T-helper 1 cell treated with Interleukin-12 subunit alpha and Interleukin-12 subunit beta and Interleukin-4 antibody, amounts not matched to agents 30 μg/mL and 1 μg/mL, for 36 hours (primary cell): ENCODE results near the gene EGFLAM.

ENCODE experiments used
- H3K27ac Mint-ChIP-seq: one replicate; pipeline ENCODE4 v1.8.0; 2021; ENCODE audit warnings: mild to moderate bottlenecking, mixed read lengths
- H3K27me3 Mint-ChIP-seq: one replicate; pipeline ENCODE4 v1.8.0; 2021; ENCODE audit warnings: low read depth, mixed read lengths
- H3K36me3 Mint-ChIP-seq: one replicate; pipeline ENCODE4 v1.8.0; 2021; ENCODE audit warnings: low read depth, mixed read lengths
- H3K4me1 Mint-ChIP-seq: one replicate; pipeline ENCODE4 v1.8.0; 2021; ENCODE audit warnings: low read depth, mixed read lengths
- H3K4me3 Mint-ChIP-seq: one replicate; pipeline ENCODE4 v1.8.0; 2021; ENCODE audit warnings: mild to moderate bottlenecking, moderate library complexity, mixed read lengths
- H3K9me3 Mint-ChIP-seq: one replicate; pipeline ENCODE4 v1.8.0; 2021; ENCODE audit warnings: mixed read lengths

The EGFLAM gene

DNA sequence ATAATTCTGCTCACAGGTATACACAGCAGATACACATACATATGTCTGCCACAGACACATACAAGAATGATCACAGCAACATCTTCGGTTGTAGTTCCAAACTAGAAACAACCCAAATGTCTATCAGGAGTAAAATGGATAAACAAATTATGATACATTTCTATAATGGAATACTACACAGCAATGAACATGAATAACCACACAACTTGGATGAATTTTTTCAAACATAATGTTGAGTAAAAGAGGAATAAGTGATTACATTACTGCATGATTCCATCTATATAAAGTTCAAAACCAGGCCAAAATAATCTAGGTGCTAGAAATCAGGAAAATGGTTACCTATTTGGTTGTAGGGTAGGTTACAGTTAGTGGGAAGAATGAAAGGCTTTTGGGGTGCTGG, 4.6 kb upstream of the EGFLAM start:
- H3K4me3 Mint-ChIP-seq, result no peak overlapping the region
- no peaks in the 10 kb centered on the region for H3K36me3 Mint-ChIP-seq
- H3K4me1 Mint-ChIP-seq, result peaks cover under 1% of the 10 kb centered on the region
- no peaks in the 10 kb centered on the region for H3K9me3 Mint-ChIP-seq
- H3K27me3 Mint-ChIP-seq, result peaks cover 39% of the 10 kb centered on the region
- H3K27ac Mint-ChIP-seq, result no peak overlapping the region

- H3K4me3 Mint-ChIP-seq, result no peak overlapping the region
- H3K9me3 Mint-ChIP-seq, result no peaks in the 10 kb centered on the region
- H3K36me3 Mint-ChIP-seq, result no peaks in the 10 kb centered on the region
- H3K27me3 Mint-ChIP-seq, result peaks cover 69% of the 10 kb centered on the region
- no peak overlapping the region for H3K27ac Mint-ChIP-seq
- H3K4me1 Mint-ChIP-seq, result peaks cover 6% of the 10 kb centered on the region
Measured at GRCh38 chr5:38257308-38258041, 884 bp upstream of the EGFLAM start.

- Mint-ChIP-seq H3K9me3 (no peaks in the 10 kb centered on the region), H3K4me3 (no peak overlapping the region), H3K27ac (no peak overlapping the region), H3K27me3 (peaks cover 66% of the 10 kb centered on the region), H3K4me1 (peaks cover 6% of the 10 kb centered on the region), H3K36me3 (no peaks in the 10 kb centered on the region)
Measured at GRCh38 chr5:38258042-38258318, 379 bp upstream of the EGFLAM start.

DNA sequence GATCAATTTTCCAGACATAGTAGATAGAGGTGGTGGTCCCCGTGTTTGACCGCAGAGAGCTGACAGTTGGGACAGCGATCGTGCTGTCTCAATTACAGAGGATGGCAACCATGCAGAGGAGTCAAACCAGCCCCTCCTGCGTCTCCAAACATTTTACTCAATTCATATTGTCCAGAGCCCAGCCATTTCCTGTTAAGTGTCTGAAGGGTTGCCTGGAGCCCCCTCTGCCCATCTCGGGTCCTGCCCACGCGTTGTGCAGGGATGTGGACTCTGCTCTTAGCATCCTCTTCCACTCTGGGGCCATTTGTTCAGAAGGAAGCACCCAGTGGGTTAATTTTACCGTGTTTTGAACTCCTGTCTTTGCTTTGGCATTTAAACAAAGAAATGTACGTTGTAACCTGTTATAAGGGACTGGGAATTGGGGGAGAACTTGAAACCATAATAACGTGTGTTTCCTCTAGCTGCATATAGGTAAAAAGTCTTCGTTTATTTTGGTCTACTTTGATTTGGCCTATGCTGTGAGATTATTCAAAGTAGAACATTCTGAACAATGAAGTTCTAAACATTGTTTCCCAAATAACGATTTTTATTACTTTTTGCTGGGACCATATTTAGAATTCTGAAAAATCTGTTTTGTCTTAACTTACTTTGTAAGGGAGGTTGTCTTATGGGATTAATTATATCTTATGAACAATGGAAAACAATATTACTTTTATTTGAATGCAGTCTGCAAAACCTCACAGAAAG, 876 bp downstream of the EGFLAM start:
- H3K36me3 Mint-ChIP-seq, result no peaks in the 10 kb centered on the region

DNA sequence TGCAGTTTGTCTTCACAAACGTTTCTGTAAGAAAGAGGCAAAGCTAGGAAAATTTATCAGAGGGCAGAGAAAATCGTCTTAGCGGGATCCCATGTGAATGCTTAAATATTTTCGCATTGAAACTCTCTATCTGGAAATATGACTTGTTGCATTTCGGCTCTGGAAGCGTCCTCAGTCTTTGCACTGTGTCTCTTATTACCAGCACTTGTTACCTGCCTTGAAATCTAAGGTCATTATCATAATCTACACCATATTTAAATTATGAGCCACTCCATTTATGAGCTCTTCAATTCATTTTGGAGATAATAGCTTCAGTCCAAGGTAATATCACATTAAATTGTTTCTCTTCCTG, 1.4 kb downstream of the EGFLAM start:
- peaks cover 72% of the 10 kb centered on the region for H3K27me3 Mint-ChIP-seq
- H3K36me3 Mint-ChIP-seq, result no peaks in the 10 kb centered on the region
- H3K9me3 Mint-ChIP-seq, result no peaks in the 10 kb centered on the region
- no peak overlapping the region for H3K4me3 Mint-ChIP-seq
- H3K27ac Mint-ChIP-seq, result no peak overlapping the region
- peaks cover 6% of the 10 kb centered on the region for H3K4me1 Mint-ChIP-seq

More for the DNA sequence above, 876 bp downstream of the EGFLAM start:
- H3K4me3 Mint-ChIP-seq, result peak overlapping the region; percentile 34
- no peak overlapping the region for H3K27ac Mint-ChIP-seq
- H3K9me3 Mint-ChIP-seq, result no peaks in the 10 kb centered on the region
- peaks cover 6% of the 10 kb centered on the region for H3K4me1 Mint-ChIP-seq
- peaks cover 72% of the 10 kb centered on the region for H3K27me3 Mint-ChIP-seq

DNA sequence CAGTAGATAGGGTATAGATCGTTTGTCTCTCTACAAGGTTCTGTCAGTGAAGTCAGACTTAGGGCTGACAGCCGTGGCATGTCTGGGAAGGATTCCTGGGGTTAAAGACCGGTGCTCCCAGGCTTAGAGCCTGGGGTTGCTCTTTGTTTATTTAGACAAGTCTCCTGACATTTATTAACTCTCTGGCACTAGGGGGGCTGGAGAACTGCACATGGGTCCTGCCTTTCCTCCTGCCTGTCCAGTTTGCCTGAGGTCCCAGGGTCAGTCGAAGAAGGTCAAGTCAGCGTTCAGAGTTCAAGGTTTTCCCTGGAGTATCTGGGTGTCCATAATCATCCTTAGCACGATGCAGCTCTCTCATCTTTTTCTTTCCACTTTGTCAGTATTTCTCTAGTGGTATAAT, 5.6 kb downstream of the EGFLAM start:
- Mint-ChIP-seq H3K4me3 (no peak overlapping the region), H3K36me3 (no peaks in the 10 kb centered on the region), H3K27me3 (peaks cover 42% of the 10 kb centered on the region)

GRCh38 chr5:38265546-38266179, 7.3 kb downstream of the EGFLAM start:
- Mint-ChIP-seq H3K36me3 (no peaks in the 10 kb centered on the region), H3K27ac (no peak overlapping the region), H3K4me3 (no peak overlapping the region), H3K4me1 (no peaks in the 10 kb centered on the region), H3K27me3 (peaks cover 29% of the 10 kb centered on the region), H3K9me3 (no peaks in the 10 kb centered on the region)

More for the DNA sequence above, 5.6 kb downstream of the EGFLAM start:
- no peaks in the 10 kb centered on the region for H3K9me3 Mint-ChIP-seq
- no peak overlapping the region for H3K27ac Mint-ChIP-seq
- H3K4me1 Mint-ChIP-seq, result peaks cover 3% of the 10 kb centered on the region

DNA sequence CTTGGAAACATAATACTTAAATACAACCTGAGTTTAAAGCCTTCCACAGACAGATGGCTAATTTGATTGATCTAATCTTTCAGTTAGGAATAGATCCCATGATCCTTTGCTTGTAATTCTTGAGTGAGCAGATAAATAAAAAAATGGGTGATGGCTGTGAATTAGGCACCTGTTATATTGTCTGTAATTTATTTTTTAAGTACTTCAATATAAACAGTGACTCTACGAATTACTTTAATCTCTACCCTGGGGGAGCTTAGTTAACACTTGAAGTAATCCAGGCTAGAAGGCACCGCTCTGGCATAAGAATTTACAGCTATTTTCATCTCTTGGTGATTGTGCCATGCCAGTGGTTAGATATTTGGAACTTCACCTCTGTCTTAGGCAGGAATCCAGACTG, 9.0 kb downstream of the EGFLAM start:
- Mint-ChIP-seq H3K36me3 (no peaks in the 10 kb centered on the region), H3K4me3 (no peak overlapping the region), H3K4me1 (no peaks in the 10 kb centered on the region), H3K27me3 (peaks cover 16% of the 10 kb centered on the region), H3K27ac (no peak overlapping the region), H3K9me3 (no peaks in the 10 kb centered on the region)

- Mint-ChIP-seq H3K9me3 (no peaks in the 10 kb centered on the region), H3K27me3 (no peaks in the 10 kb centered on the region), H3K4me1 (no peaks in the 10 kb centered on the region), H3K4me3 (no peak overlapping the region), H3K27ac (no peak overlapping the region), H3K36me3 (no peaks in the 10 kb centered on the region)
Measured at GRCh38 chr5:38273626-38274025, 15.3 kb downstream of the EGFLAM start.

DNA sequence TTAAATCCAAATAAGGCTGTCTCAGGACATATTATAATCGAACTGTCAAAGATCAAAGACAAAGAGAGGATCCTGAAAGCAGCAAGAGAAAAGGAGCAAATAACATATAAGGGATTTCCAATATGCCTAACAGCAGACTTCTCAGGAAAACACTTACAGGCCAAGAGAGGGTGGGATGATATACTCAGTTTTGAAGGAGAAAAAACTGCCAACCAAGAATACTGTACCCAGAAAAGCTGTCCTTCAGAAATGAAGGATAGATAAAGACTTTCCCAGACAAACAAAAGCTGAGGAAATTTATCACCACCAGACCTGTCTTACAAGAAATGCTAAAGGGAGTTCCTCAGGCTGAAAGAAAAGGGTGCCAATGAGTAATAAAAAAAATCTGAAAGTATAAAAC, 16.0 kb downstream of the EGFLAM start:
- H3K27ac Mint-ChIP-seq, result no peak overlapping the region
- no peaks in the 10 kb centered on the region for H3K4me1 Mint-ChIP-seq
- H3K9me3 Mint-ChIP-seq, result no peaks in the 10 kb centered on the region
- no peaks in the 10 kb centered on the region for H3K27me3 Mint-ChIP-seq
- no peak overlapping the region for H3K4me3 Mint-ChIP-seq
- H3K36me3 Mint-ChIP-seq, result no peaks in the 10 kb centered on the region

DNA sequence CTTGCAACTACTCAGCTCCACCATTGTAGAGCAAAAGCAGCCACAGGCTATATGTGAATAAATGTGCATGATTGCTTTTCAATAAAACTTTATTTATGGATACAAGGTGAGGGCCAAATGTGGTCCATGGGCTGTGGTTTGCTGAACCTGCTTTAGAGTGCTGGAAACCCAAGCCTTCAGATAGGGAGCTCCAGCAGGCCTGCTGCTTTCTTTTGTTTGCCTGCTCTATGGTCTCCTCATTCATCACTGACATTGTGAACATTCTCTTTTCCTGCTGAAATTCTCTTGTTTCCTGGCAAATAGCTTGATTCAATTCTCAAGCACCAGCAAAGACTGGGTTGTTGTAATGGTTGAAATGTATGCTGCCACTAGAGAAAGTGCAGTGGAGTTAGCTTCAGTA, 26.0 kb downstream of the EGFLAM start:
- Mint-ChIP-seq H3K36me3 (no peaks in the 10 kb centered on the region), H3K4me3 (no peak overlapping the region), H3K27ac (no peak overlapping the region), H3K4me1 (no peaks in the 10 kb centered on the region), H3K27me3 (no peaks in the 10 kb centered on the region), H3K9me3 (no peaks in the 10 kb centered on the region)

DNA sequence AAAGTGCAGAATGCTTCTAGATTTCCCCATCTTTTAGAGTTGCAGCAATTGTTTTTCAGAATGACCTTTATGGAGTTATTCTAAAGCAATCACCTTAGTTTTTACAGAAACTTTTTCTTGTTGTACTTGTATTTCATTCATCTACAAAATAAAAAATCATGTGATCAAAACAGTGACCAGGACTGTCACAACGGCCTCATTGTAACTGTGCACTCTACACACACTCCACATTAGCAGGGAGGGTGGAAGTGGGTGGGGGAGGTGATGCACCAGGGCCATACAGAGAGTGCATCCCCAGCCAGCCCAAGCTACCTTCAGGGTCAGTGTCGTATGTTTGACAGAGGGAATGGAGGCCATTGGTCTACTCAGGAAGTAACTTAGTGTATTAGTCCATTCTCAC, 26.9 kb downstream of the EGFLAM start:
- H3K4me1 Mint-ChIP-seq, result no peaks in the 10 kb centered on the region
- no peaks in the 10 kb centered on the region for H3K36me3 Mint-ChIP-seq
- no peaks in the 10 kb centered on the region for H3K9me3 Mint-ChIP-seq
- H3K4me3 Mint-ChIP-seq, result no peak overlapping the region
- H3K27me3 Mint-ChIP-seq, result no peaks in the 10 kb centered on the region
- no peak overlapping the region for H3K27ac Mint-ChIP-seq

GRCh38 chr5:38286002-38286401, 27.6 kb downstream of the EGFLAM start:
- Mint-ChIP-seq H3K4me1 (no peaks in the 10 kb centered on the region), H3K4me3 (no peak overlapping the region), H3K27me3 (no peaks in the 10 kb centered on the region), H3K9me3 (no peaks in the 10 kb centered on the region), H3K27ac (no peak overlapping the region), H3K36me3 (no peaks in the 10 kb centered on the region)

- no peaks in the 10 kb centered on the region for H3K27me3 Mint-ChIP-seq
- no peaks in the 10 kb centered on the region for H3K4me1 Mint-ChIP-seq
- H3K4me3 Mint-ChIP-seq, result no peak overlapping the region
Measured at GRCh38 chr5:38287124-38287523, 28.8 kb downstream of the EGFLAM start.

DNA sequence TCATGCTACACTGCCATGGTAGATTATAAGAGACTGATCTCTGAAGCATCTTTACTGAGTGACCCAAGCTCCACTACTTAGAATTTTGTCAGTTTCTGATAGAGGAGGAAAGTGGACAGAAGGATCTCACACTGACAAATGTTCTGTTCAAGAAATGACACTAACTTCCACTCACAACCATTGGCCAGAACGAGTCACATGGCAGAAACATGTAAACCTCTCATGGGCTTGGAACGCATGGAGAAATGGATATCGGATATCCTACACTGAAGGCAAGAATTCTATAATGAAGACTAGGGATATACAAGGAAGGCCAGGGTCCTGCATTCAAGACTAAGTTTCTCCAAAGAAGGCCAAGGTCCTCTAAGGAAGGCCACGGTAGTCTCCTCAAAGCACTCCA, 31.1 kb downstream of the EGFLAM start:
- Mint-ChIP-seq H3K27me3 (no peaks in the 10 kb centered on the region), H3K27ac (no peak overlapping the region), H3K36me3 (no peaks in the 10 kb centered on the region), H3K9me3 (no peaks in the 10 kb centered on the region), H3K4me3 (no peak overlapping the region), H3K4me1 (no peaks in the 10 kb centered on the region)

More at GRCh38 chr5:38287124-38287523, 28.8 kb downstream of the EGFLAM start:
- H3K9me3 Mint-ChIP-seq, result no peaks in the 10 kb centered on the region
- H3K36me3 Mint-ChIP-seq, result no peaks in the 10 kb centered on the region
- no peak overlapping the region for H3K27ac Mint-ChIP-seq
